ENCODE results near the gene TBC1D13.
A peak's percentile ranks its signal among the peaks of the same experiment; 100 is the strongest.
"Not testable (repeated sequence)": the region's sequence is repeated elsewhere in the genome, so short reads cannot be mapped to it uniquely, and the experiment has no call there.

TBC1D13 gene

GRCh38 chr9:128785427-128785826 is 1.6 kb upstream of the TBC1D13 start:
- no peak for DNase-seq

- DNase-seq: no peak
Measured at GRCh38 chr9:128787659-128788058, 606 bp downstream of the TBC1D13 start.

- no peak for DNase-seq
Measured at GRCh38 chr9:128788445-128788844, 1.4 kb downstream of the TBC1D13 start.

- DNase-seq: no peak
Measured at GRCh38 chr9:128790536-128790935, 3.5 kb downstream of the TBC1D13 start.

GRCh38 chr9:128792134-128792533 is 5.1 kb downstream of the TBC1D13 start:
- DNase-seq: no peak

GRCh38 chr9:128792978-128793686 is 6.1 kb downstream of the TBC1D13 start:
- no peak for DNase-seq

- not testable (repeated sequence) for DNase-seq
Measured at GRCh38 chr9:128794961-128795360, 7.9 kb downstream of the TBC1D13 start.

- no peak for DNase-seq
Measured at GRCh38 chr9:128798896-128799295, 11.8 kb downstream of the TBC1D13 start.

GRCh38 chr9:128800061-128800460 is 13.0 kb downstream of the TBC1D13 start:
- DNase-seq: no peak

GRCh38 chr9:128802482-128802881 is 15.4 kb downstream of the TBC1D13 start:
- DNase-seq: no peak

- no peak for DNase-seq
Measured at GRCh38 chr9:128805661-128806060, 18.6 kb downstream of the TBC1D13 start.

GRCh38 chr9:128807827-128808226 is 20.8 kb downstream of the TBC1D13 start:
- no peak for DNase-seq

GRCh38 chr9:128808543-128808942 is 21.5 kb downstream of the TBC1D13 start:
- no peak for DNase-seq

GRCh38 chr9:128809036-128809599 is 22.1 kb downstream of the TBC1D13 start:
- DNase-seq: no peak

- no peak for DNase-seq
Measured at GRCh38 chr9:128809831-128810230, 22.8 kb downstream of the TBC1D13 start.

GRCh38 chr9:128810873-128811272 is 23.8 kb downstream of the TBC1D13 start:
- DNase-seq: no peak

- DNase-seq: peak; percentile 81
Measured at GRCh38 chr9:128818099-128818838, 31.2 kb downstream of the TBC1D13 start, which contains the start of gene ENDOG. Gene ENDOG (plus strand): TSS chr9:128818500. CDS start chr9:128818685, 185 bp downstream.

GRCh38 chr9:128818839-128819715 is 32.0 kb downstream of the TBC1D13 start:
- no peak for DNase-seq

GRCh38 chr9:128819716-128820664 is 32.9 kb downstream of the TBC1D13 start:
- DNase-seq: peak; percentile 42

GRCh38 chr9:128820665-128821583 is 33.9 kb downstream of the TBC1D13 start:
- DNase-seq: no peak

Measured in NCI-H526 treated with DMSO at 0.1 percent for 48 hours (cell line).